Measurements from ENCODE around the gene KPNA1. TPM values are rescaled to one million over a fixed set of nuclear protein-coding genes. Genes with fewer than 3 reads are reported as not detected.

Gene KPNA1
- total RNA-seq, 1 experiment from 2014 or later = 104 TPM

- Mint-ChIP-seq H3K27me3 (ENCODE audit: insufficient read depth, unreplicated experiment) (no peaks in the 10 kb centered on the region), H3K4me3 (ENCODE audit: unreplicated experiment) (no peak overlapping the region), H3K9me3 (ENCODE audit: unreplicated experiment) (no peaks in the 10 kb centered on the region), H3K36me3 (ENCODE audit: insufficient read depth, unreplicated experiment) (peaks cover 17% of the 10 kb centered on the region), H3K27ac (ENCODE audit: low read depth, unreplicated experiment) (peak overlapping the region; percentile 97), H3K4me1 (ENCODE audit: insufficient read depth, unreplicated experiment) (peaks cover 53% of the 10 kb centered on the region)
- DNase-seq (ENCODE audit: unreplicated experiment) = no peak
- intact Hi-C loops (cut with micrococcal nuclease) = no loop called here
- CTCF ChIA-PET = interaction anchor here (0.7 to 0.8 kb wide), 2 partner anchors 15 to 17 kb away, joined by 3 read pairs; partner anchors contain the start of gene KPNA1
- no TSS peak for BruUV-seq (replicated peaks)
- POLR2A ChIA-PET = interaction anchor here (2.1 to 6.8 kb wide), 5 partner anchors 10 to 36 kb away, joined by 16 to 61 read pairs (median 47); partner anchors contain the start of gene KPNA1
- TF ChIP-seq, protein P1, sequence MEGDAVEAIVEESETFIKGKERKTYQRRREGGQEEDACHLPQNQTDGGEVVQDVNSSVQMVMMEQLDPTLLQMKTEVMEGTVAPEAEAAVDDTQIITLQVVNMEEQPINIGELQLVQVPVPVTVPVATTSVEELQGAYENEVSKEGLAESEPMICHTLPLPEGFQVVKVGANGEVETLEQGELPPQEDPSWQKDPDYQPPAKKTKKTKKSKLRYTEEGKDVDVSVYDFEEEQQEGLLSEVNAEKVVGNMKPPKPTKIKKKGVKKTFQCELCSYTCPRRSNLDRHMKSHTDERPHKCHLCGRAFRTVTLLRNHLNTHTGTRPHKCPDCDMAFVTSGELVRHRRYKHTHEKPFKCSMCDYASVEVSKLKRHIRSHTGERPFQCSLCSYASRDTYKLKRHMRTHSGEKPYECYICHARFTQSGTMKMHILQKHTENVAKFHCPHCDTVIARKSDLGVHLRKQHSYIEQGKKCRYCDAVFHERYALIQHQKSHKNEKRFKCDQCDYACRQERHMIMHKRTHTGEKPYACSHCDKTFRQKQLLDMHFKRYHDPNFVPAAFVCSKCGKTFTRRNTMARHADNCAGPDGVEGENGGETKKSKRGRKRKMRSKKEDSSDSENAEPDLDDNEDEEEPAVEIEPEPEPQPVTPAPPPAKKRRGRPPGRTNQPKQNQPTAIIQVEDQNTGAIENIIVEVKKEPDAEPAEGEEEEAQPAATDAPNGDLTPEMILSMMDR (IDR thresholded peaks at IDR 0.05; ENCODE audit: unreplicated experiment) = no peak
These were observed 16.6 kb downstream of the KPNA1 start for GRCh38 chr3:122498152-122498551.

DNA sequence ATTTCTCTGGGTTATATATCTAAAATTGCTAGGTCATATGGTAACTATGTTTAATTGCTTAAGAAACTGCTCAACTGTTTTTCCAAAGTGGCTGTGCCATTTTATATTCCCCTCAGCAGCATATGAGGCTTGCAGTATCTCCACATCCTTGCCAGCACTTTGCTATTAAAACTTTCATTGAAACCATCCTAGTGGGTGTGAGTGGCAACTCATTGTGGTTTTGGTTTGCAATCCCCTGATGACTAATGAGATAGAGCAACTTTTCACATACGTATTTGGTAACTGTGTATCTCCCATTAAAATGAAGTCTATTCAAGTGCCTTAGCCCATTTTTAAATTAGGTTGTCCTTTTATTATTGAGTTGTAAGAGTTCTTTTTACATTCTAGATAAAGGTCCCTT lies 17.3 kb downstream of the KPNA1 start:
- Mint-ChIP-seq H3K4me3 (ENCODE audit: unreplicated experiment) (no peak overlapping the region), H3K27ac (ENCODE audit: low read depth, unreplicated experiment) (peak overlapping the region; percentile 97), H3K36me3 (ENCODE audit: insufficient read depth, unreplicated experiment) (peaks cover 25% of the 10 kb centered on the region), H3K4me1 (ENCODE audit: insufficient read depth, unreplicated experiment) (peaks cover 52% of the 10 kb centered on the region), H3K9me3 (ENCODE audit: unreplicated experiment) (no peaks in the 10 kb centered on the region), H3K27me3 (ENCODE audit: insufficient read depth, unreplicated experiment) (no peaks in the 10 kb centered on the region)
- ChIA-PET POLR2A (interaction anchor here (0.5 to 6.8 kb wide), 9 partner anchors 10 to 184 kb away, joined by 3 to 61 read pairs (median 16); partner anchors contain the start of genes FAM162A and KPNA1), CTCF (interaction anchor here (0.7 to 1.7 kb wide), 5 partner anchors 10 to 39 kb away, joined by 3 to 10 read pairs (median 5); partner anchors contain the start of gene KPNA1)
- DNase-seq (ENCODE audit: unreplicated experiment) = peak; percentile 94
- intact Hi-C loops (cut with micrococcal nuclease) = no loop called here
- TF ChIP-seq, protein P1 (IDR thresholded peaks at IDR 0.05; ENCODE audit: unreplicated experiment) = no peak
- BruUV-seq (replicated peaks) = no TSS peak

- no TSS peak for BruUV-seq (replicated peaks)
- TF ChIP-seq, protein P1 (IDR thresholded peaks at IDR 0.05; ENCODE audit: unreplicated experiment) = no peak
- peak overlapping the region; percentile 70 for H3K4me3 Mint-ChIP-seq (ENCODE audit: unreplicated experiment)
- no peaks in the 10 kb centered on the region for H3K27me3 Mint-ChIP-seq (ENCODE audit: insufficient read depth, unreplicated experiment)
- H3K27ac Mint-ChIP-seq (ENCODE audit: low read depth, unreplicated experiment) = peak overlapping the region; percentile 97
- CTCF ChIA-PET = interaction anchor here (0.7 to 1.7 kb wide), 6 partner anchors 9 to 38 kb away, joined by 3 to 10 read pairs (median 4); no protein-coding TSS in a partner anchor
- intact Hi-C loops (cut with micrococcal nuclease) = no loop called here
- H3K36me3 Mint-ChIP-seq (ENCODE audit: insufficient read depth, unreplicated experiment) = peaks cover 34% of the 10 kb centered on the region
- peak; percentile 38 for DNase-seq (ENCODE audit: unreplicated experiment)
- peaks cover 43% of the 10 kb centered on the region for H3K4me1 Mint-ChIP-seq (ENCODE audit: insufficient read depth, unreplicated experiment)
- no peaks in the 10 kb centered on the region for H3K9me3 Mint-ChIP-seq (ENCODE audit: unreplicated experiment)
- POLR2A ChIA-PET = interaction anchor here (0.5 to 6.8 kb wide), 17 partner anchors 9 to 691 kb away, joined by 3 to 61 read pairs (median 3); partner anchors contain the start of genes FAM162A, HSPBAP1, KPNA1 and PDIA5
These were observed 18.2 kb downstream of the KPNA1 start for GRCh38 chr3:122496508-122496907.

DNA sequence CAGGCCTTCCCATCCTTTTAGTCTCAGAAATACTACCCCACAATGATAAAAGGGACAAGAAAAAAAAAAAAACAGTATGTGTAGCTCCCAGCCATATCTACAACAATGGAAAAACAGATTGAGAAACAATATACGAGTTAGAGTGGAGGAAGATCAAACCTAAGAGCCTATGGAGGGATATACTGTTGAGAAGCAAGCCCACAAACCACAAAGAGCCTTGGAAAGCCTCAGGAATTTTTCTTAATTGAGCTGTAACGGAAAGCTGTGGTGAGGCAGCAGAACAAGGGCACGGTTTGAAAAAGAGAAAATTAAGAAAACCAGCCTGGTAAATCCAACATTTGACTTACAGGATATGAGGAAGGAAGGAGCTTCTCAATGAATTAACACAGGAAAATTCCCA lies 21.4 kb downstream of the KPNA1 start:
- CTCF ChIA-PET = interaction anchor here (0.9 to 1.1 kb wide), 3 partner anchors 11 to 17 kb away, joined by 4 to 5 read pairs (median 5); no protein-coding TSS in a partner anchor
- peaks cover 24% of the 10 kb centered on the region for H3K4me1 Mint-ChIP-seq (ENCODE audit: insufficient read depth, unreplicated experiment)

More for the DNA sequence above, 21.4 kb downstream of the KPNA1 start:
- Mint-ChIP-seq H3K27ac (ENCODE audit: low read depth, unreplicated experiment) (peak overlapping the region; percentile 50), H3K9me3 (ENCODE audit: unreplicated experiment) (no peaks in the 10 kb centered on the region), H3K27me3 (ENCODE audit: insufficient read depth, unreplicated experiment) (no peaks in the 10 kb centered on the region), H3K36me3 (ENCODE audit: insufficient read depth, unreplicated experiment) (peaks cover 53% of the 10 kb centered on the region), H3K4me3 (ENCODE audit: unreplicated experiment) (no peak overlapping the region)
- intact Hi-C loops (cut with micrococcal nuclease) = no loop called here
- BruUV-seq (replicated peaks) = no TSS peak
- DNase-seq (ENCODE audit: unreplicated experiment) = peak; percentile 34
- POLR2A ChIA-PET = interaction anchor here (1.0 to 13.8 kb wide), 4 partner anchors 9 to 18 kb away, joined by 3 to 144 read pairs (median 12); partner anchors contain the start of gene KPNA1
- TF ChIP-seq, protein P1 (IDR thresholded peaks at IDR 0.05; ENCODE audit: unreplicated experiment) = no peak

Measured in MCF 10A (cell line).